ENCODE results near the gene TNPO1.

GRCh38 chr5:72940082-72940481, 123.6 kb downstream of the TNPO1 start:
- TF ChIP-seq EZH2 (IDR thresholded peaks at IDR 0.05; ENCODE audit: low read length, missing control alignments) (no peak), CTCF (conservative IDR thresholded peaks at IDR 0.05 in 1 of 2, IDR thresholded peaks at IDR 0.05 in 1 of 2; ENCODE audit: low read depth in 1 of 2, low read length in 2 of 2) (no peak)
